NCI-H748 treated with DMSO at 0.1 percent for 48 hours (cell line): ENCODE measurements around the gene TENM4.
A peak's percentile ranks its signal among the peaks of the same experiment; 100 is the strongest.
"Not testable (repeated sequence)": the region's sequence is repeated elsewhere in the genome, so short reads cannot be mapped to it uniquely, and the experiment has no call there.

Experiments
- DNase-seq: peaks from one replicate; lab custom pipeline; 2025; lab: John Stamatoyannopoulos, UW

Gene TENM4

GRCh38 chr11:78898266-78898775, 542.5 kb downstream of the TENM4 start:
- no peak for DNase-seq

- no peak for DNase-seq
Observed at GRCh38 chr11:78893996-78894395, 546.8 kb downstream of the TENM4 start.

- no peak for DNase-seq
Observed at GRCh38 chr11:78889698-78890097, 551.1 kb downstream of the TENM4 start.

GRCh38 chr11:78886616-78887015, 554.2 kb downstream of the TENM4 start:
- DNase-seq: no peak

GRCh38 chr11:78884761-78885160, 556.1 kb downstream of the TENM4 start:
- DNase-seq: no peak

GRCh38 chr11:78883506-78883905, 557.3 kb downstream of the TENM4 start:
- no peak for DNase-seq

GRCh38 chr11:78879094-78879980, 561.5 kb downstream of the TENM4 start:
- DNase-seq: not testable (repeated sequence)

GRCh38 chr11:78878631-78879030, 562.2 kb downstream of the TENM4 start:
- no peak for DNase-seq

GRCh38 chr11:78876676-78877075, 564.2 kb downstream of the TENM4 start:
- no peak for DNase-seq

- no peak for DNase-seq
Observed at GRCh38 chr11:78870655-78871054, 570.2 kb downstream of the TENM4 start.

- DNase-seq: no peak
Observed at GRCh38 chr11:78869293-78869692, 571.5 kb downstream of the TENM4 start.

- DNase-seq: no peak
Observed at GRCh38 chr11:78868563-78868962, 572.3 kb downstream of the TENM4 start.

- DNase-seq: no peak
Observed at GRCh38 chr11:78860720-78861422, 580.0 kb downstream of the TENM4 start.

- no peak for DNase-seq
Observed at GRCh38 chr11:78857688-78858087, 583.1 kb downstream of the TENM4 start.

- DNase-seq: no peak
Observed at GRCh38 chr11:78856211-78856610, 584.6 kb downstream of the TENM4 start.

- DNase-seq: no peak
Observed at GRCh38 chr11:78855116-78855515, 585.7 kb downstream of the TENM4 start.

GRCh38 chr11:78853521-78853920, 587.3 kb downstream of the TENM4 start:
- no peak for DNase-seq

- DNase-seq: peak; percentile 10
Observed at GRCh38 chr11:78851878-78852586, 588.8 kb downstream of the TENM4 start.

GRCh38 chr11:78850078-78850477, 590.8 kb downstream of the TENM4 start:
- DNase-seq: no peak

- no peak for DNase-seq
Observed at GRCh38 chr11:78846269-78846668, 594.6 kb downstream of the TENM4 start.

GRCh38 chr11:78845496-78845895, 595.3 kb downstream of the TENM4 start:
- DNase-seq: no peak

GRCh38 chr11:78841456-78842060, 599.3 kb downstream of the TENM4 start:
- no peak for DNase-seq
